Raji (cell line): ENCODE measurements around the gene ORC4.

Experiments used
- POLR2A ChIP-seq: IDR thresholded peaks from 2 replicates; pipeline ENCODE4 v1.6.1; 2011; ENCODE audit warnings: low read depth, low read length, control low read depth; ENCODE audit not compliant: insufficient read depth

Gene ORC4

DNA sequence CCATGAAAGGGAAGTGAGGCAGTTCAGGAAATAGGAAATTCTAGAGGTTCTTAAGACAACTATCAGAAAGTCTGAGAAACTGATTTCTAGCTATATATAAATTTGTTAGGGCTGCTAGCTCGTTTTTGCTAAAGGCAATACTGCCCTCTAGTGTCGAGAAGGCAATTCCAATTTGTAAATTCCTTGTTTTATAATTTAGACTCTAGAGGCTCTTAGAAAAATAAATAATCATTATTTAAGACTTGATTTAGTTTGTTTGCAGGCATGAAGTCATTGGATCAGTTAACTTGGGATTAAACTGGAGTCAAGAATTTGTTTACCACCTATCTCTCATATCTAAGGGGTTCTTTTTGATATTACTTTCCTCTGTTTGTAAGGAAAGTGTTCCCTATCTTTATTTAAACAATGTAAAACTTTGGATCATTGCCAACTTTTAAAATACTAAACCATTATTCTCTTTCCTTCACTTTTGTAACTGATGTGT is 109.5 kb downstream of the ORC4 start:
- TF ChIP-seq POLR2A = no peak

DNA sequence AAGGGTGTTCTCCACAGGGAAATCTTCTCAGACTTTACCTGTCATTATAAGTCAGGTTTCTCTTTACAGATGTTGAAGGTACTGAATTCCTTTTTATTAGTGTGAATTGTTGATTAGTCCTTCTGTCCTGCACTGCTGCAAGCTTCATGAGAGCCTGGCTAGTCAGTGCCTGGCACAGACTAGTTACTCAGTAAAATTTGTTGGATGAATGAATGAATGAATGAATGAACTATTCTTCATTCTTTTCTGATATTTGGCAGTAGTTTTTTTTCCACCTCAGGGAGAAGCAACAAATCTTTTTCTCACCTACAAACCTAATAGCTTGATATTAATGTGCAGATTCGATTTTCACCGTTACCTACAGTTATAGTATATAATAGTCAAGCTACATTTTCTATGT is 111.4 kb downstream of the ORC4 start:
- no peak for TF ChIP-seq POLR2A

DNA sequence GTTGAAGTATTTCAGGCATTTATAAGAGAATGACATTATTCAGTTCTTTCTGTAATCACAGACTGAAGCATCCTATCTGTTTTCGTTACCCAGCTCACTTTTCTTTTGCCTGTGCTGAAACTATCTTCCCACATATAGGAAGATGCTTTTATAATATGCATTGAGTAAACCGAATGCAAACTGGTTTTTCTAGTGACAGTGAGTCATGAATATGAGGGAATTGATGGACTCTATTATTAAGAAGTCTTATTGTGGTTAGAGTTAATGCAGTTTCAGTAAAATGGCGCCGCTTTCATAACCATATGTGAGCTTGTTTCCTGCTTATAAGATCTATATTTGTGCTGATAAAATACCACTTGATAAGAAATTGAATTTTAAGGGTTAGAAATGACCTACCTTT is 116.5 kb downstream of the ORC4 start:
- TF ChIP-seq POLR2A = no peak

DNA sequence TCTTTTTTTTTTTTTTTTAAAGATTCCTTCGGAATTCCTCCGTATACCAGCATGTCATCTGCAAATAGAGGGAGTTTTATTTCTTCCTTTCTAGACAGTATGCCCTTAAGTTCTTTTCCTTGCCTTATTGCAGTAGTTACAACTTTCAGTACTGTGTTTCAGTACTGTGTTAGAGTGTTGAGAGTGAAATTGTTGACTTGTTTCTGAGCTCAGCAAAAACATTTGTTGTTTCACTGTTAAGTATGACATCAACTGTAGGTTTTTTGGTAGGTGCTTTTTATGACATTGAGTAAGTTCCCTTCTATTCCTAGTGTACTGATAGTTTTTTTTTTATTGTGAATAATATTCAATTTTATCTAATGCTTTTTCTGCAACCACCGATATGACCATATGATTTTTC is 131.9 kb downstream of the ORC4 start:
- no peak for TF ChIP-seq POLR2A

DNA sequence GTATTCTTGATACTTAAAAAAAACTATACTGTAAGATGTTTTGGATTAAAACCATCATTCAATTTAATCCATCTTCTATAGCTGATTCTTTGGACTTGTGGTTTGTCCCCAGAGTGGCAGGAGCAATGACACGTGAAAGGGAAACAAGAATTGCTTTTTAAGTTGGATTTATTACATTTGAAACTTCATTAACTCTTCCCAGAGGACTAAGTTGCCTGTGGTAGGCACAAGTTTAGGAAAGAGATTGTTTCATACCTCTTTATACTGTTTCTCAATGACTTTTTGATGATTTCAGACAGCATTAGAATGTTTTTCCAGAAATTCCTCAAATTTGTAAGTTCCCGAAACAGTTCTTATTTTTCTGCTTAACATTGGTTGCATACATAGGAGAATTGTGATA is 134.4 kb downstream of the ORC4 start:
- TF ChIP-seq POLR2A = no peak

DNA sequence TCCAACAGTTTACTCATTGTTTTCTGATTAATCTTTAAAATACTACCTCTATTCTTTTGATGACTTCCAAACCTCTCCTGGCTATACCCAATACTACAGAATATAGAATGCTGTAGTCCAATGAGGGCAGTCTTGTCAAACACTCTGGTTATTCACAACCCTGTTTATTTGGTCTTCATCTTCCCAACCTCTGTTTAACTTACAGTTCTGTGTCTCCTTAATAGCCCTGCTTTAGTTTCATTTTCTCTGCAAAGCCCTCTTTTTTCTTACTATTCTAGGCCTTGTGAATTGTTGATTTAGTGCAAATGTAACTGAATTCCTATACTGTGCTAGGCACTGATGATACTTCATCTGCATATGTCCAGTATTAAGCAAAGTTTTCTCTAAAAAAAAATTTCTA is 135.7 kb downstream of the ORC4 start:
- TF ChIP-seq POLR2A = no peak

DNA sequence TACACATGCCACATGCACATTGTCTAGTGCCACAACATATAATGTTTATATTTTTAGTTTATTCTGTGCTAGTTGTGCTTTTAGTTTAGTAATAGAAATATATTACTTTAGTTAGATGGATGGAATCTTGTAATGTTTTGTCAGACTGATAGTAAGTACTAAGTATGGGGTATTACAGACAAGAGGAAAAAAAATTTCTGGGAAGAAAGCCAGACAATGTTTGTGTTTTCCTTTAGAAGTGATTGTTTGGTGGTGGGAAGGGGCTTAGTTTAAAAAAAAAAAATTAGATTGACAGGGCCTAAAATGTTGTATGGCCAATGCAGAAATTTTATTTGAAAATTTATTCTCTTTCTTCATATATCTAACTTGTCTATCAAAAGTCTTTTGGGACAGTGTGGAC is 137.9 kb downstream of the ORC4 start:
- no peak for TF ChIP-seq POLR2A
